ENCODE data around the gene ITFG2. TPM values are rescaled to one million over a fixed set of nuclear protein-coding genes. Genes with fewer than 3 reads are reported as not detected.

ITFG2 gene
- total RNA-seq, 4 donors from 2014 or later = 40.6 to 87.9 (median 64.7) TPM

Other genes with a start within 250 kb of the ITFG2 start
- 10 to 100 TPM; 43.5 to 69.9 (median 47.0) TPM for gene FKBP4, start 17.7 kb upstream of the ITFG2 start, total RNA-seq
- 1 to 10 TPM in 3 of 4 donors, under 1 TPM in 1; 0.88 to 2.1 (median 1.2) TPM for gene NRIP2, start 22.4 kb downstream of the ITFG2 start, total RNA-seq
- gene TEX52, start 44.4 kb downstream of the ITFG2 start, total RNA-seq = not detected
- gene FOXM1, start 64.5 kb downstream of the ITFG2 start, total RNA-seq = under 1 TPM in 3 of 4 donors, not detected in 1; 0.54 to 0.67 (median 0.58) TPM
- gene RHNO1, start 64.6 kb downstream of the ITFG2 start, total RNA-seq = 10 to 100 TPM; 14.3 to 22.2 (median 17.5) TPM
- 10 to 100 TPM; 20.1 to 32.3 (median 22.3) TPM for gene TULP3, start 78.2 kb downstream of the ITFG2 start, total RNA-seq
- gene TEAD4, start 146.7 kb downstream of the ITFG2 start, total RNA-seq = 10 to 100 TPM; 28.5 to 50.9 (median 37.0) TPM

Data from thyroid gland (tissue), 4 donors.